RWPE2 (cell line): ENCODE data around the gene ZNF212.
A peak's percentile ranks its signal among the peaks of the same experiment; 100 is the strongest.
"Not testable (repeated sequence)": the region's sequence is repeated elsewhere in the genome, so short reads cannot be mapped to it uniquely, and the experiment has no call there.

Source experiments
- ATAC-seq: fragments of 200-7000 bp; cut with Tn5 transposase; 3 replicates; pipeline ENCODE4 v1.9.1; 2021; ENCODE audit warnings: low read depth
- DNase-seq: peaks from one replicate; pipeline ENCODE4 v3.0.0-alpha.2; 2020; ENCODE audit warnings: low spot score
- H3K27ac ChIP-seq: fragments of 450-650 bp; 2 replicates; pipeline ENCODE4 v1.5.1; 2017; ENCODE audit warnings: mild to moderate bottlenecking; ENCODE audit not compliant: poor library complexity, severe bottlenecking
- H3K27me3 ChIP-seq: fragments of 250-450 bp; sonication (Bioruptor Pico); 2 replicates; pipeline ENCODE4 v1.5.1; 2021; ENCODE audit warnings: mild to moderate bottlenecking, moderate library complexity; ENCODE audit not compliant: insufficient read depth, poor library complexity, severe bottlenecking
- H3K36me3 ChIP-seq: fragments of 250-450 bp; sonication (Bioruptor Pico); 2 replicates; pipeline ENCODE4 v1.5.1; 2020; ENCODE audit warnings: low read depth, mild to moderate bottlenecking, moderate library complexity
- H3K4me1 ChIP-seq: fragments of 250-450 bp; sonication (Bioruptor Pico); 2 replicates; pipeline ENCODE4 v1.5.1; 2021; ENCODE audit warnings: mild to moderate bottlenecking, moderate library complexity; ENCODE audit not compliant: insufficient read depth, poor library complexity, severe bottlenecking
- H3K4me3 ChIP-seq: fragments of 250-450 bp; sonication (Bioruptor Pico); 2 replicates; pipeline ENCODE4 v1.5.1; 2021; ENCODE audit warnings: mild to moderate bottlenecking, moderate library complexity; ENCODE audit not compliant: severe bottlenecking
- H3K9me3 ChIP-seq: fragments of 250-450 bp; sonication (Bioruptor Pico); 2 replicates; pipeline ENCODE4 v1.5.1; 2021; ENCODE audit warnings: mild to moderate bottlenecking, moderate library complexity; ENCODE audit not compliant: severe bottlenecking
- TF ChIP-seq, protein P1 (sequence below): fragments of 450-650 bp; IDR thresholded peaks from one replicate; pipeline ENCODE4 v1.5.1; 2017; ENCODE audit warnings: mild to moderate bottlenecking, moderate library complexity; ENCODE audit not compliant: poor library complexity, severe bottlenecking

ZNF212 gene

DNA sequence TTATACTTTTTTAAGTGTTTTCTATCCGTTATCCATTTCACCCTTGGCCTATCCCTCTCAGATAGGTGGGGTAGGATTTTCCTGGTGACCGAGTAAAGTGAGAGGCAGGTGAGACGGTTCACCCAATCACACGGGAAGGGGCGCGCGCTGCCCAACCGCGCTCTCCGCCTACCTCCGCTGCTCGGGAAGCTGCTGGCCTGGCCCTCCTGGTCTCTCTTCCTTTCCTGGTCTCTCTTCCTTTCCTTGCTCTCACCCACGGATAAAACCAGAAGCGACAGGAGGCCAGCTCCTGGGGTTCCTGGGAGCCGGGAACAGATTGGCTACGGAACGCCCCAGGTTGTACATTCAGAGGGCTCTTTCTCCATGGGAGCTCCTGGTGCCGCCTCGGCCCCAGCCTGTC, 14.3 kb upstream of the ZNF212 start:
- Histone ChIP-seq H3K27ac (no peak overlapping the region), H3K4me1 (no peaks in the 10 kb centered on the region), H3K36me3 (peaks cover 29% of the 10 kb centered on the region), H3K4me3 (no peak overlapping the region), H3K9me3 (no peaks in the 10 kb centered on the region), H3K27me3 (no peaks in the 10 kb centered on the region)
- ATAC-seq (no peak), DNase-seq (no peak)
- TF ChIP-seq, protein P1, sequence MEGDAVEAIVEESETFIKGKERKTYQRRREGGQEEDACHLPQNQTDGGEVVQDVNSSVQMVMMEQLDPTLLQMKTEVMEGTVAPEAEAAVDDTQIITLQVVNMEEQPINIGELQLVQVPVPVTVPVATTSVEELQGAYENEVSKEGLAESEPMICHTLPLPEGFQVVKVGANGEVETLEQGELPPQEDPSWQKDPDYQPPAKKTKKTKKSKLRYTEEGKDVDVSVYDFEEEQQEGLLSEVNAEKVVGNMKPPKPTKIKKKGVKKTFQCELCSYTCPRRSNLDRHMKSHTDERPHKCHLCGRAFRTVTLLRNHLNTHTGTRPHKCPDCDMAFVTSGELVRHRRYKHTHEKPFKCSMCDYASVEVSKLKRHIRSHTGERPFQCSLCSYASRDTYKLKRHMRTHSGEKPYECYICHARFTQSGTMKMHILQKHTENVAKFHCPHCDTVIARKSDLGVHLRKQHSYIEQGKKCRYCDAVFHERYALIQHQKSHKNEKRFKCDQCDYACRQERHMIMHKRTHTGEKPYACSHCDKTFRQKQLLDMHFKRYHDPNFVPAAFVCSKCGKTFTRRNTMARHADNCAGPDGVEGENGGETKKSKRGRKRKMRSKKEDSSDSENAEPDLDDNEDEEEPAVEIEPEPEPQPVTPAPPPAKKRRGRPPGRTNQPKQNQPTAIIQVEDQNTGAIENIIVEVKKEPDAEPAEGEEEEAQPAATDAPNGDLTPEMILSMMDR, result no peak

GRCh38 chr7:149225656-149226055, 13.8 kb upstream of the ZNF212 start:
- Histone ChIP-seq H3K36me3 (peaks cover 26% of the 10 kb centered on the region), H3K4me1 (no peaks in the 10 kb centered on the region), H3K27ac (no peak overlapping the region), H3K27me3 (no peaks in the 10 kb centered on the region), H3K9me3 (no peaks in the 10 kb centered on the region), H3K4me3 (no peak overlapping the region)
- ATAC-seq (no peak), DNase-seq (no peak)
- TF ChIP-seq, protein P1, result no peak

DNA sequence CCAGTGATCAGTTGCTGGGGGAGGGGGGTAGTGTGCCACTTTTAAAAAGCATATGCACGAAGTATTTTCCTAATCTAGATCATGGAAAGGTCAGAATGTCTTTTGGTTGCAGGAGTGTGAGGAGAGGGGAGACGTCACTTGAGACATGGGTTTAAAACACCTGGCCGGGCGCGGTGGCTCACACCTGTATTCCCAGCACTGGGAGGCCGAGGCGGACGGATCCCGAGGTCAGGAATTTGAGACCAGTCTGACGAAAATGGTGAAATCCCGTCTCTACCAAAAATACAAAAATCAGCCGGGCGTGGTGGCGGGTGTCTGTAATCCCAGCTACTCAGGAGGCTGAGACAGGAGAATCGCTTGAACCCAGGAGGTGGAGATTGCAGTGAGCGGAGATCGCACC, 13.1 kb upstream of the ZNF212 start:
- ATAC-seq, H3K4me3 ChIP-seq, H3K27ac ChIP-seq, DNase-seq, H3K27me3 ChIP-seq, H3K4me1 ChIP-seq, H3K9me3 ChIP-seq: not testable (repeated sequence)
- peaks cover 20% of the 10 kb centered on the region for H3K36me3 ChIP-seq

DNA sequence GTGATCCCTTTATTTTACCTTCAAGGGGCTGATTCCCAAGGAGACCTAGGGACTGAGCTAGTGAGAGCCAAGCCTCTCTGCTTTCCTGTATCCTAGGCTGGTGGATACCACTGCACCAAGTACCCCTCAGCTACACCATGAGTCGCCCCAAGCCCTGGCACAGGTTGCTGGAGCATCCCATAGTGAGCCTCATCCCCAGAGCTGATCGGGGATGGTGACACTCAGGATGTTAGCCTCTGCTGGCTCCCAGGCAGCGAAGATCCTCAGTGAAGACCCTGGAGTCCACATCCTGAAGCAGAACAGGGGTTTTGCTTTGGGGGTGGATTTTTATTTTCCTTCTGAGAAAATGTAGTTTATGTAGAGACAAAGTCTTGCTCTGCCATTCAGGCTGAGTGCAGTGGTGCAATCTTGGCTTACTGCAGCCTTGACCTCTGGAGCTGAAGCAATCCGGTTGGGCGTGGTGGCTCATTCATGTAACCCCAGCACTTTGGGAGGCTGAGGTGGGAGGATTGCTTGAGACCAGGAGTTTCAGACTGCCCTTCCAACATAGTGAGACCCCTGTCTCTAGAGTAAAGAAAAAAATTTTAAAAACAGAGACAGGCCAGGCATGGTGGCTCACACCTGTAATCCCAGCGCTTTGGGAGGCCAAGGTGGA, 12.5 kb upstream of the ZNF212 start:
- Histone ChIP-seq H3K27me3 (no peaks in the 10 kb centered on the region), H3K4me3 (no peak overlapping the region), H3K36me3 (peaks cover 17% of the 10 kb centered on the region), H3K4me1 (no peaks in the 10 kb centered on the region), H3K9me3 (no peaks in the 10 kb centered on the region), H3K27ac (no peak overlapping the region)
- peak; percentile 13; the same call in 1 of the 3 replicates for ATAC-seq
- TF ChIP-seq, protein P1, result no peak
- no peak for DNase-seq

DNA sequence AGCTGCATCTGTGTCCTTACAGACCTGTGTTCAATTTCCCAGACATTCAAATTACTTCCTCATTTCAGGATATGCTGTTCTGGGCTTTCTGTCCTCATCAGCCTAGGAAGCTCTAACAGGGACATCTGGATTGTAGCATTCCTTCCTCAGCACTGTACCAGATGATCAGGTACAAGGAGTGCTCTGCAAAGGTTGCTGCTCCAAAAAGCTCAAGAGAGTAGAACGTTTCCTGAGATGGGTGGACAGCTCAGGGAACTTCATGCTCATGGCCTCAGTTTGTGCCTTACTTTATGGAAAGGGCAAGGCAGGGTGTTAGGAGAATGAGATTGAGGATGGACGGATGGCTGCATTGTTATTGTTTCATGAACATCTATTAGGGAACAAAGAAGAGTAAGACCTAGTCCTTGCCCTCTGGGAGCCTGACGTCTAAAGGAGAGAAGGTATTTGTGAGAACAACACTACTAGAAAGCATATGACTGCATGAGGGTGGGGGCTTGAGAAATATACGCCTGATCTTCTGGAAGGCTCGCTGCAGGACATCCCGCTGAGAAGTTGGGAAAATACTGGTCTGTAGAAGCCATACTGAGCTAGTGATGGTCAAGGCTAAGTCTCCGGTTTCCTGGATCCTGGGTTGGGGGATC, 10.5 kb upstream of the ZNF212 start:
- H3K27me3 ChIP-seq, result no peaks in the 10 kb centered on the region
- ATAC-seq (no peak), DNase-seq (no peak)
- no peak overlapping the region for H3K27ac ChIP-seq
- H3K9me3 ChIP-seq, result no peaks in the 10 kb centered on the region
- TF ChIP-seq, protein P1, result no peak
- peaks cover 18% of the 10 kb centered on the region for H3K4me1 ChIP-seq
- H3K4me3 ChIP-seq, result no peak overlapping the region
- peaks cover 7% of the 10 kb centered on the region; the same call in 1 of the 2 replicates for H3K36me3 ChIP-seq
